Common myeloid progenitor, CD34-positive (primary cell): ENCODE results near the gene FRYL.
"Not testable (repeated sequence)": the region's sequence is repeated elsewhere in the genome, so short reads cannot be mapped to it uniquely, and the experiment has no call there.

Experiments used
- CTCF ChIA-PET: fragments of 350-600 bp; sonication (Branson Sonifier 250); formaldehyde crosslinking; loops from one replicate; lab custom pipeline; 2021; ENCODE audit warnings: antibody characterized with exemption; lab: Charles Lee
- POLR2A ChIA-PET: fragments of 350-600 bp; sonication (Branson Sonifier 250); formaldehyde crosslinking; loops from one replicate; lab custom pipeline; 2021; ENCODE audit warnings: antibody characterized with exemption; lab: Charles Lee
- DNase-seq, 3 donors: peaks; one replicate each; pipeline versions ENCODE4 v3.0.0 to v3.0.0-alpha.2; 2013
- H3K27ac ChIP-seq, 2 experiments: 1 replicate in 1 of 2; 2 replicates in 1 of 2; pipeline ENCODE4 v1.7.0; 2013; ENCODE audit warnings: inconsistent platforms in 2 of 2, low read length in 2 of 2, mild to moderate bottlenecking in 2 of 2, low read depth in 1 of 2, moderate library complexity in 1 of 2; ENCODE audit not compliant: severe bottlenecking in 2 of 2, insufficient read depth in 1 of 2, poor library complexity in 1 of 2
- H3K27me3 ChIP-seq, 5 experiments: replicated peaks in 2 of 5; 1 replicate in 3 of 5; 2 replicates in 2 of 5; pipeline versions ENCODE4 v1.6.1 to v1.7.0; 2013; ENCODE audit warnings: low read length in 4 of 5, mild to moderate bottlenecking in 2 of 5, moderate library complexity in 2 of 5, inconsistent platforms in 1 of 5; ENCODE audit not compliant: insufficient read depth in 5 of 5, control insufficient read depth in 4 of 5
- H3K36me3 ChIP-seq, 4 experiments: 1 replicate in 2 of 4; 2 replicates in 2 of 4; pipeline versions ENCODE4 v1.6.1 to v1.7.0; 2013; ENCODE audit warnings: low read length in 3 of 4, control low read depth in 1 of 4, mild to moderate bottlenecking in 1 of 4; ENCODE audit not compliant: control insufficient read depth in 4 of 4, insufficient read depth in 4 of 4
- H3K4me1 ChIP-seq, 4 experiments: 1 replicate in 3 of 4; 2 replicates in 1 of 4; pipeline versions ENCODE4 v1.6.1 to v1.7.1; 2013; ENCODE audit warnings: low read length in 3 of 4, mild to moderate bottlenecking in 3 of 4, control low read depth in 1 of 4, inconsistent platforms in 1 of 4, moderate library complexity in 1 of 4; ENCODE audit not compliant: control insufficient read depth in 4 of 4, insufficient read depth in 4 of 4; ENCODE audit errors: control extremely low read depth in 1 of 4
- H3K4me3 ChIP-seq, 7 experiments: 1 replicate in 4 of 7; 2 replicates in 3 of 7; pipeline versions ENCODE4 v1.5.1 to v1.7.0; 2013; ENCODE audit warnings: mild to moderate bottlenecking in 7 of 7, low read length in 6 of 7, moderate library complexity in 6 of 7, inconsistent platforms in 2 of 7, low read depth in 2 of 7, control low read depth in 1 of 7; ENCODE audit not compliant: insufficient read depth in 4 of 7, control insufficient read depth in 1 of 7; ENCODE audit errors: extremely low read depth in 1 of 7
- H3K9me3 ChIP-seq, 5 experiments: 1 replicate in 4 of 5; 2 replicates in 1 of 5; pipeline versions ENCODE4 v1.6.1 to v1.7.1; 2013; ENCODE audit warnings: low read length in 4 of 5, mild to moderate bottlenecking in 2 of 5, inconsistent platforms in 1 of 5, low read depth in 1 of 5, moderate library complexity in 1 of 5; ENCODE audit not compliant: control insufficient read depth in 4 of 5, insufficient read depth in 2 of 5; ENCODE audit errors: control extremely low read depth in 1 of 5
- WGBS: methylation state at CpG from one replicate; pipeline ENCODE4 v1.1.5; 2013; ENCODE audit not compliant: insufficient coverage; 5-methylcytosine and 5-hydroxymethylcytosine counted together

FRYL gene

GRCh38 chr4:48454591-48454990, 325.5 kb downstream of the FRYL start:
- POLR2A ChIA-PET: no interaction called here
- no peak overlapping the region for H3K4me3 ChIP-seq
- 64% methylated on average over 2 of the region's 2 CpGs for WGBS
- CTCF ChIA-PET: no interaction called here
- DNase-seq: no peak
- H3K9me3 ChIP-seq: peaks cover 0 to 10% (median 3%) of the 10 kb centered on the region in 5 experiments
- H3K27ac ChIP-seq: no peak overlapping the region
- H3K27me3 ChIP-seq: no peaks in the 10 kb centered on the region
- H3K4me1 ChIP-seq: peaks cover 0 to 1% (median 0%) of the 10 kb centered on the region in 4 experiments
- H3K36me3 ChIP-seq: no peaks in the 10 kb centered on the region

DNA sequence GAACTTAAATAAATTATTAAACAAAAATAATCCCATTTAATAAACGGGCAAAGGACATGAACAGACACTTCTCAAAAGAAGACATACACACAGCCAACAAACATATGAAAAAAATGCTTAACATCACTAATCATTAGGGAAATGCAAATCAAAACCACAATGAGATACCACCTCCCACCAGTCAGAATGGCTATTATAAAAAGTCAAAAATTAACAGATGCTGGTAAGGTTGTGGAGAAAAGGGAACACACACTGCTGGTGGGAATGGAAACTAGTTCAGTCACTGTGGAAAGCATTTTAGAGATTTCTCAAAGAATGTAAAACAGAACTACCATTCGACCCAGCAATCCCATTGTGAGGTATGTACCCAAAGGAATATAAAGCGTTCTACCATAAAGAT, 328.4 kb downstream of the FRYL start:
- H3K4me1 ChIP-seq, H3K9me3 ChIP-seq, H3K36me3 ChIP-seq, CTCF ChIA-PET, POLR2A ChIA-PET, H3K4me3 ChIP-seq, H3K27me3 ChIP-seq, DNase-seq, H3K27ac ChIP-seq: not testable (repeated sequence)
- 100% methylated on average over 1 of the region's 3 CpGs for WGBS

DNA sequence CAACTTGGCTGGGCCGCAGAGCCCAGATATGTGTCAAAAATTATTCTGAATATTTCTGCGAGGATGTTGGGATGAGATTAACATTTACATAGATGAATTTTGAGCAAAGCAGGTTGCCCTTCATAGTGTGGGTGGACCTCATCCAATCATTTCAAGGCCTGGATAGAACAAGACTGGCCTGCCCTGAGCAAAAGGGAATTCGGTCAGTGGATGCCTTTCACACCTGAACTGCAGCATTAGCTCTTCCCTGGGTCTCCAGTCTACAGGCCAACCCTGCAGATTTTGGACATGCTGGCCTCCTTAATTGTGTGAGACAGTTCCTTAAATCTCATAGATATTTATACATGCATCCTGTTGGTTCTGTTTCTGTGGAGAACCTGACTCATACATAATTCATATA, 329.3 kb downstream of the FRYL start:
- POLR2A ChIA-PET: no interaction called here
- CTCF ChIA-PET: interaction anchor here (0.7 kb wide), 1 partner anchor 88 kb away, joined by 3 read pairs; no protein-coding TSS in a partner anchor
- DNase-seq: peak in 2 of 3 donors; percentile 15 to 20
- 94% methylated on average over 2 of the region's 3 CpGs for WGBS
- H3K4me1 ChIP-seq: peaks cover 0 to 1% (median 0%) of the 10 kb centered on the region in 4 experiments
- H3K4me3 ChIP-seq: no peak overlapping the region
- no peak overlapping the region for H3K27ac ChIP-seq
- peaks cover 0 to under 1% (median 0%) of the 10 kb centered on the region in 5 experiments for H3K9me3 ChIP-seq
- no peaks in the 10 kb centered on the region for H3K36me3 ChIP-seq
- H3K27me3 ChIP-seq: no peaks in the 10 kb centered on the region

GRCh38 chr4:48449151-48449550, 330.9 kb downstream of the FRYL start:
- DNase-seq: no peak

More at GRCh38 chr4:48449151-48449550, 330.9 kb downstream of the FRYL start:
- CTCF ChIA-PET: no interaction called here
- WGBS: 93% methylated on average over 3 of the region's 10 CpGs
- Histone ChIP-seq H3K4me3 (no peak overlapping the region), H3K4me1 (peaks cover 0 to 1% (median 0%) of the 10 kb centered on the region in 4 experiments), H3K36me3 (no peaks in the 10 kb centered on the region), H3K9me3 (no peaks in the 10 kb centered on the region), H3K27me3 (no peaks in the 10 kb centered on the region), H3K27ac (no peak overlapping the region)
- POLR2A ChIA-PET: no interaction called here
